Measurements from ENCODE around the gene CCDC30.

DNA sequence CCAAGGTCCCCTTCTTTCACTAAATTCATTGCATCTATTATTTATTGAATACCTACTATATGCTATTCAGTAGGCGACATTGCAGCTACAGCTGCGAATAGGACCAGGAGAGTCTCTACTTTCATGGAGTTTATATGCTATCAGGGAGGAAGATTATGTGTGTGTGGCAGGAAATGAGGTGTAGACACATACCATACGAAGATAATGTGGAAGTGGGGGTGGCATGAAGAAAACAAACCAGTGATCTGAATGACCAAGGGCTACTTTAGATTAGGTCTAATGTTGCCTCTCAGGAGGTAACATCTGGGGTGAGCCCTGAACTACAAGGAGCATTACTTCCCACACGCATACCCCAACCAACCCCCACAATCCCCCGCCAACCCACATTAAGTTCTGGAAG is 194.1 kb downstream of the CCDC30 start:
- TF ChIP-seq, protein P1, sequence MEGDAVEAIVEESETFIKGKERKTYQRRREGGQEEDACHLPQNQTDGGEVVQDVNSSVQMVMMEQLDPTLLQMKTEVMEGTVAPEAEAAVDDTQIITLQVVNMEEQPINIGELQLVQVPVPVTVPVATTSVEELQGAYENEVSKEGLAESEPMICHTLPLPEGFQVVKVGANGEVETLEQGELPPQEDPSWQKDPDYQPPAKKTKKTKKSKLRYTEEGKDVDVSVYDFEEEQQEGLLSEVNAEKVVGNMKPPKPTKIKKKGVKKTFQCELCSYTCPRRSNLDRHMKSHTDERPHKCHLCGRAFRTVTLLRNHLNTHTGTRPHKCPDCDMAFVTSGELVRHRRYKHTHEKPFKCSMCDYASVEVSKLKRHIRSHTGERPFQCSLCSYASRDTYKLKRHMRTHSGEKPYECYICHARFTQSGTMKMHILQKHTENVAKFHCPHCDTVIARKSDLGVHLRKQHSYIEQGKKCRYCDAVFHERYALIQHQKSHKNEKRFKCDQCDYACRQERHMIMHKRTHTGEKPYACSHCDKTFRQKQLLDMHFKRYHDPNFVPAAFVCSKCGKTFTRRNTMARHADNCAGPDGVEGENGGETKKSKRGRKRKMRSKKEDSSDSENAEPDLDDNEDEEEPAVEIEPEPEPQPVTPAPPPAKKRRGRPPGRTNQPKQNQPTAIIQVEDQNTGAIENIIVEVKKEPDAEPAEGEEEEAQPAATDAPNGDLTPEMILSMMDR (IDR thresholded peaks at IDR 0.05; ENCODE audit: low read length): no peak
- TF ChIP-seq EZH2 (IDR thresholded peaks at IDR 0.05; ENCODE audit: borderline replicate concordance, low read length): no peak

Measured in OCI-LY1 (cell line).